ENCODE results near the gene TPP1.

The TPP1 gene

GRCh38 chr11:6631361-6631890, 12.2 kb upstream of the TPP1 start:
- DNase-seq: no peak
- in situ Hi-C loops (cut with HindIII; ENCODE audit: low pct_ligation_motif_present, low pct_unique_long_range_greater_than_20kb, low sequenced_read_pairs): no loop called here

GRCh38 chr11:6630632-6631291, 11.5 kb upstream of the TPP1 start:
- DNase-seq: no peak

GRCh38 chr11:6629892-6630631, 10.8 kb upstream of the TPP1 start:
- in situ Hi-C loops (cut with HindIII; ENCODE audit: low pct_ligation_motif_present, low pct_unique_long_range_greater_than_20kb, low sequenced_read_pairs): no loop called here
- no peak for DNase-seq

More at GRCh38 chr11:6630632-6631291, 11.5 kb upstream of the TPP1 start:
- in situ Hi-C loops (cut with HindIII; ENCODE audit: low pct_ligation_motif_present, low pct_unique_long_range_greater_than_20kb, low sequenced_read_pairs): no loop called here

- no peak for DNase-seq
- in situ Hi-C loops (cut with HindIII; ENCODE audit: low pct_ligation_motif_present, low pct_unique_long_range_greater_than_20kb, low sequenced_read_pairs): no loop called here
Observed at GRCh38 chr11:6629573-6629891, 10.3 kb upstream of the TPP1 start.

- in situ Hi-C loops (cut with HindIII; ENCODE audit: low pct_ligation_motif_present, low pct_unique_long_range_greater_than_20kb, low sequenced_read_pairs): no loop called here
- no peak for DNase-seq
Observed at GRCh38 chr11:6628526-6628925, 9.3 kb upstream of the TPP1 start.

- in situ Hi-C loops (cut with HindIII; ENCODE audit: low pct_ligation_motif_present, low pct_unique_long_range_greater_than_20kb, low sequenced_read_pairs): no loop called here
- DNase-seq: no peak
Observed at GRCh38 chr11:6627762-6628241, 8.6 kb upstream of the TPP1 start.

GRCh38 chr11:6626971-6627761, 7.9 kb upstream of the TPP1 start:
- no peak for DNase-seq
- in situ Hi-C loops (cut with HindIII; ENCODE audit: low pct_ligation_motif_present, low pct_unique_long_range_greater_than_20kb, low sequenced_read_pairs): no loop called here

- no peak for DNase-seq
- in situ Hi-C loops (cut with HindIII; ENCODE audit: low pct_ligation_motif_present, low pct_unique_long_range_greater_than_20kb, low sequenced_read_pairs): no loop called here
Observed at GRCh38 chr11:6625832-6626420, 6.7 kb upstream of the TPP1 start.

GRCh38 chr11:6625156-6625831, 6.1 kb upstream of the TPP1 start:
- in situ Hi-C loops (cut with HindIII; ENCODE audit: low pct_ligation_motif_present, low pct_unique_long_range_greater_than_20kb, low sequenced_read_pairs): no loop called here
- no peak for DNase-seq

- in situ Hi-C loops (cut with HindIII; ENCODE audit: low pct_ligation_motif_present, low pct_unique_long_range_greater_than_20kb, low sequenced_read_pairs): no loop called here
- no peak for DNase-seq
Observed at GRCh38 chr11:6623391-6624363, 4.5 kb upstream of the TPP1 start.

GRCh38 chr11:6622261-6623171, 3.3 kb upstream of the TPP1 start:
- in situ Hi-C loops (cut with HindIII; ENCODE audit: low pct_ligation_motif_present, low pct_unique_long_range_greater_than_20kb, low sequenced_read_pairs): no loop called here
- DNase-seq: no peak

- no peak for DNase-seq
- in situ Hi-C loops (cut with HindIII; ENCODE audit: low pct_ligation_motif_present, low pct_unique_long_range_greater_than_20kb, low sequenced_read_pairs): no loop called here
Observed at GRCh38 chr11:6621711-6622211, 2.5 kb upstream of the TPP1 start.

GRCh38 chr11:6620636-6621035, 1.4 kb upstream of the TPP1 start:
- DNase-seq: no peak
- in situ Hi-C loops (cut with HindIII; ENCODE audit: low pct_ligation_motif_present, low pct_unique_long_range_greater_than_20kb, low sequenced_read_pairs): no loop called here

GRCh38 chr11:6618117-6619003, 862 bp downstream of the TPP1 start:
- in situ Hi-C loops (cut with HindIII; ENCODE audit: low pct_ligation_motif_present, low pct_unique_long_range_greater_than_20kb, low sequenced_read_pairs): no loop called here
- DNase-seq: no peak

- DNase-seq: no peak
- in situ Hi-C loops (cut with HindIII; ENCODE audit: low pct_ligation_motif_present, low pct_unique_long_range_greater_than_20kb, low sequenced_read_pairs): no loop called here
Observed at GRCh38 chr11:6617315-6617781, 1.9 kb downstream of the TPP1 start.

Measured in ACHN (cell line).